Caco-2 (cell line): ENCODE measurements around the gene BYSL. TPM values are rescaled to one million over a fixed set of nuclear protein-coding genes. Genes with fewer than 3 reads are reported as not detected.

Experiments used
- BruUV-seq: library from RNA; stranded (reverse); fragments of 400-500 nt; replicated peaks from 2 replicates; lab custom pipeline; 2021; lab: Mats Ljungman, UMichigan
- CTCF ChIA-PET: fragments of 300-600 bp; sonication (Branson Sonifier 250); formaldehyde crosslinking; loops from one replicate; lab custom pipeline; 2022; ENCODE audit warnings: antibody characterized with exemption; lab: Charles Lee
- POLR2A ChIA-PET: fragments of 300-600 bp; sonication (Branson Sonifier 250); formaldehyde crosslinking; loops from one replicate; lab custom pipeline; 2022; ENCODE audit warnings: antibody characterized with exemption; lab: Charles Lee
- DNase-seq, 2 experiments: peaks; one replicate each; pipeline versions ENCODE4 v3.0.0 to v3.0.0-alpha.2; 2020 to 2022
- H3K27me3 ChIP-seq: replicated peaks from 2 replicates; pipeline ENCODE4 v1.6.0; 2011; ENCODE audit warnings: low read length; ENCODE audit not compliant: control insufficient read depth, insufficient read depth
- H3K36me3 ChIP-seq: 2 replicates; pipeline ENCODE4 v1.5.1; 2011; ENCODE audit warnings: low read length; ENCODE audit not compliant: control insufficient read depth, insufficient read depth
- H3K4me1 ChIP-seq: fragments of 250-450 bp; sonication (Bioruptor Pico); 2 replicates; pipeline ENCODE4 v1.5.1; 2020; ENCODE audit warnings: mild to moderate bottlenecking
- H3K4me3 ChIP-seq: 2 replicates; pipeline ENCODE4 v1.5.1; 2011; ENCODE audit warnings: low read depth, mild to moderate bottlenecking, control low read depth, low read length
- H3K9me3 ChIP-seq: fragments of 250-450 bp; sonication (Bioruptor Pico); 2 replicates; pipeline ENCODE4 v1.5.1; 2020; ENCODE audit warnings: mild to moderate bottlenecking, moderate library complexity
- H3K27ac Mint-ChIP-seq: one replicate; pipeline ENCODE4 v1.8.0; 2022; ENCODE audit warnings: mixed read lengths; ENCODE audit not compliant: unreplicated experiment
- H3K27me3 Mint-ChIP-seq: one replicate; pipeline ENCODE4 v1.8.0; 2022; ENCODE audit warnings: mixed read lengths; ENCODE audit not compliant: insufficient read depth, unreplicated experiment
- H3K36me3 Mint-ChIP-seq: one replicate; pipeline ENCODE4 v1.8.0; 2022; ENCODE audit warnings: mild to moderate bottlenecking, mixed read lengths; ENCODE audit not compliant: insufficient read depth, unreplicated experiment
- H3K4me1 Mint-ChIP-seq: one replicate; pipeline ENCODE4 v1.8.0; 2022; ENCODE audit warnings: low read depth, mixed read lengths; ENCODE audit not compliant: unreplicated experiment
- H3K4me3 Mint-ChIP-seq: one replicate; pipeline ENCODE4 v1.8.0; 2022; ENCODE audit warnings: mild to moderate bottlenecking, moderate library complexity, mixed read lengths; ENCODE audit not compliant: unreplicated experiment
- H3K9me3 Mint-ChIP-seq: one replicate; pipeline ENCODE4 v1.8.0; 2022; ENCODE audit warnings: mixed read lengths; ENCODE audit not compliant: unreplicated experiment
- intact Hi-C: fragments of 100-400 bp; cut with micrococcal nuclease; formaldehyde crosslinking; loops from one replicate; pipeline ENCODE4 v1.10.0; 2022; ENCODE audit not compliant: unreplicated experiment
- total RNA-seq: library from RNA; stranded (reverse); gene quantifications from 2 replicates; pipeline ENCODE4 v1.2.3, GENCODE V29; 2022
- TF ChIP-seq, protein P1 (sequence below), 2 experiments: fragments of 200-600 bp in 1 of 2; IDR thresholded peaks; 1 replicate in 1 of 2; 2 replicates in 1 of 2; pipeline versions ENCODE4 v1.5.1 to v1.8.0; 2011 to 2022; ENCODE audit warnings: antibody characterized with exemption in 1 of 2, control low read depth in 1 of 2, inconsistent platforms in 1 of 2, low read depth in 1 of 2, low read length in 1 of 2, mild to moderate bottlenecking in 1 of 2, moderate library complexity in 1 of 2; ENCODE audit not compliant: insufficient read depth in 1 of 2, severe bottlenecking in 1 of 2, unreplicated experiment in 1 of 2

BYSL gene
- total RNA-seq, 1 experiment from 2014 or later: 45.9 TPM

- no peaks in the 10 kb centered on the region for H3K4me1 ChIP-seq
- no TSS peak for BruUV-seq
- no peaks in the 10 kb centered on the region for H3K27me3 ChIP-seq
- DNase-seq: no peak
- no peak overlapping the region for H3K4me3 Mint-ChIP-seq
- no peaks in the 10 kb centered on the region for H3K36me3 Mint-ChIP-seq
- intact Hi-C loops: no loop called here
- no peaks in the 10 kb centered on the region for H3K9me3 ChIP-seq
- no peaks in the 10 kb centered on the region for H3K27me3 Mint-ChIP-seq
- TF ChIP-seq, protein P1, sequence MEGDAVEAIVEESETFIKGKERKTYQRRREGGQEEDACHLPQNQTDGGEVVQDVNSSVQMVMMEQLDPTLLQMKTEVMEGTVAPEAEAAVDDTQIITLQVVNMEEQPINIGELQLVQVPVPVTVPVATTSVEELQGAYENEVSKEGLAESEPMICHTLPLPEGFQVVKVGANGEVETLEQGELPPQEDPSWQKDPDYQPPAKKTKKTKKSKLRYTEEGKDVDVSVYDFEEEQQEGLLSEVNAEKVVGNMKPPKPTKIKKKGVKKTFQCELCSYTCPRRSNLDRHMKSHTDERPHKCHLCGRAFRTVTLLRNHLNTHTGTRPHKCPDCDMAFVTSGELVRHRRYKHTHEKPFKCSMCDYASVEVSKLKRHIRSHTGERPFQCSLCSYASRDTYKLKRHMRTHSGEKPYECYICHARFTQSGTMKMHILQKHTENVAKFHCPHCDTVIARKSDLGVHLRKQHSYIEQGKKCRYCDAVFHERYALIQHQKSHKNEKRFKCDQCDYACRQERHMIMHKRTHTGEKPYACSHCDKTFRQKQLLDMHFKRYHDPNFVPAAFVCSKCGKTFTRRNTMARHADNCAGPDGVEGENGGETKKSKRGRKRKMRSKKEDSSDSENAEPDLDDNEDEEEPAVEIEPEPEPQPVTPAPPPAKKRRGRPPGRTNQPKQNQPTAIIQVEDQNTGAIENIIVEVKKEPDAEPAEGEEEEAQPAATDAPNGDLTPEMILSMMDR (IDR thresholded peaks at IDR 0.05; ENCODE audit: insufficient read depth in 1 of 2, low read depth in 1 of 2, low read length in 1 of 2, severe bottlenecking in 1 of 2, unreplicated experiment in 1 of 2): no peak
- H3K4me1 Mint-ChIP-seq: no peaks in the 10 kb centered on the region
- H3K36me3 ChIP-seq: no peaks in the 10 kb centered on the region
- no peak overlapping the region for H3K4me3 ChIP-seq
- no peaks in the 10 kb centered on the region for H3K9me3 Mint-ChIP-seq
- ChIA-PET CTCF (interaction anchor here (0.7 kb wide), 1 partner anchor 20 kb away, joined by 3 read pairs; no protein-coding TSS in a partner anchor), POLR2A (no interaction called here)
- H3K27ac Mint-ChIP-seq: no peak overlapping the region
Measured at GRCh38 chr6:41955412-41955811, 34.1 kb downstream of the BYSL start.

GRCh38 chr6:41957117-41957516 lies 35.8 kb downstream of the BYSL start:
- CTCF ChIA-PET: no interaction called here
- TF ChIP-seq, protein P1 (IDR thresholded peaks at IDR 0.05; ENCODE audit: insufficient read depth in 1 of 2, low read depth in 1 of 2, low read length in 1 of 2, severe bottlenecking in 1 of 2, unreplicated experiment in 1 of 2): no peak
- H3K36me3 Mint-ChIP-seq: peaks cover 6% of the 10 kb centered on the region

DNA sequence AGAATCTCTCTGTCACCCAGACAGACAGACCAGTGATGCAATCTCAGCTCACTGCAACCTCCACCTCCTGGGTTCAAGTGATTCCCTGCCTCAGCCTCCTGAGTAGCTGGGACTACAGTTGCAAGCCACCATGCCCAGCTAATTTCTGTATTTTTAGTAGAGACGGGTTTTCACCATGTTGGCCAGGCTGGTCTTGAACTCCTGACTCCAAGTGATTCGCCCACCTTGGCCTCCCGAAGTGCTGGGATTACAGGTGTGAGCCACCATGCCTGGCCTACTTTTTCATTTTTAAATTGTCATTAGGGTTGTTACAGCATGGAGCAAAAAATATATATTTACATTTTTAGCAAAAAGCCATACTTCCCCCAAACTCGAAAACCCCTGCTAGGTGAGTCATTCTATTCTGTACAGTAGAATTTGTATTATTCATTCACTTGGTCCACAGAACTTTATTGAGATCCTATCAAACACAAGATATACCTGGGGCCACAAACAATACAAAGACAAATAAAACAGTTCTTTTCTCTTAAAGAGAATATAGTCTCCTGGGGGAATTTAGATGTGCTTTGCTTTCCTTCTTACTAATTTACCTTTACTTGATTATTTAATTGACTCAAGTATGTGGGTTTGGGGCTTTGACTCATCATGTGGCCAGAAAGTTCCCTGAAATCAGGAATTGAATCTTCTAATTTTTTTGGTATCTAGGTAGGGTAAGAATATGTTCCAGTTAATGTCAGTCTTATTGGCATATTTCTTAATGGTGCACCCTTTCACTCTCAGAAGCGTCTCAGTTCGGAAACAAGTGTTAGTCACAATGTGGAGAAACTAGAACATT lies 36.9 kb downstream of the BYSL start:
- no peaks in the 10 kb centered on the region for H3K4me1 ChIP-seq
- peaks cover 6% of the 10 kb centered on the region for H3K4me1 Mint-ChIP-seq
- no peaks in the 10 kb centered on the region for H3K9me3 ChIP-seq
- H3K27ac Mint-ChIP-seq: no peak overlapping the region
- intact Hi-C loops: no loop called here
- no peaks in the 10 kb centered on the region for H3K36me3 ChIP-seq
- no peaks in the 10 kb centered on the region for H3K27me3 ChIP-seq
- no TSS peak for BruUV-seq
- no peak for DNase-seq
- no peak overlapping the region for H3K4me3 ChIP-seq
- H3K27me3 Mint-ChIP-seq: no peaks in the 10 kb centered on the region
- ChIA-PET POLR2A (no interaction called here), CTCF (no interaction called here)
- H3K4me3 Mint-ChIP-seq: no peak overlapping the region
- H3K9me3 Mint-ChIP-seq: no peaks in the 10 kb centered on the region
- TF ChIP-seq, protein P1 (IDR thresholded peaks at IDR 0.05; ENCODE audit: insufficient read depth in 1 of 2, low read depth in 1 of 2, low read length in 1 of 2, severe bottlenecking in 1 of 2, unreplicated experiment in 1 of 2): no peak
- H3K36me3 Mint-ChIP-seq: peaks cover 6% of the 10 kb centered on the region

More at GRCh38 chr6:41957117-41957516, 35.8 kb downstream of the BYSL start:
- no peaks in the 10 kb centered on the region for H3K27me3 ChIP-seq
- H3K4me3 Mint-ChIP-seq: no peak overlapping the region
- DNase-seq: no peak
- no peaks in the 10 kb centered on the region for H3K4me1 ChIP-seq
- H3K9me3 Mint-ChIP-seq: no peaks in the 10 kb centered on the region
- H3K36me3 ChIP-seq: no peaks in the 10 kb centered on the region
- no peaks in the 10 kb centered on the region for H3K9me3 ChIP-seq
- intact Hi-C loops: no loop called here
- H3K27me3 Mint-ChIP-seq: no peaks in the 10 kb centered on the region
- H3K4me1 Mint-ChIP-seq: peaks cover 6% of the 10 kb centered on the region
- POLR2A ChIA-PET: no interaction called here
- no peak overlapping the region for H3K27ac Mint-ChIP-seq
- H3K4me3 ChIP-seq: no peak overlapping the region
- BruUV-seq: no TSS peak
